HG03175 (cell line): Measurements from ENCODE around the gene NHLRC4.

Source experiments
- ATAC-seq: cut with Tn5 transposase; IDR thresholded peaks from one replicate; pipeline ENCODE4 v1.9.1; 2021; ENCODE audit warnings: mild to moderate bottlenecking, moderate library complexity; ENCODE audit not compliant: unreplicated experiment

NHLRC4 gene

GRCh38 chr16:530111-530817 is 36.5 kb upstream of the NHLRC4 start:
- no peak for ATAC-seq

GRCh38 chr16:531494-532125 is 35.2 kb upstream of the NHLRC4 start:
- no peak for ATAC-seq

DNA sequence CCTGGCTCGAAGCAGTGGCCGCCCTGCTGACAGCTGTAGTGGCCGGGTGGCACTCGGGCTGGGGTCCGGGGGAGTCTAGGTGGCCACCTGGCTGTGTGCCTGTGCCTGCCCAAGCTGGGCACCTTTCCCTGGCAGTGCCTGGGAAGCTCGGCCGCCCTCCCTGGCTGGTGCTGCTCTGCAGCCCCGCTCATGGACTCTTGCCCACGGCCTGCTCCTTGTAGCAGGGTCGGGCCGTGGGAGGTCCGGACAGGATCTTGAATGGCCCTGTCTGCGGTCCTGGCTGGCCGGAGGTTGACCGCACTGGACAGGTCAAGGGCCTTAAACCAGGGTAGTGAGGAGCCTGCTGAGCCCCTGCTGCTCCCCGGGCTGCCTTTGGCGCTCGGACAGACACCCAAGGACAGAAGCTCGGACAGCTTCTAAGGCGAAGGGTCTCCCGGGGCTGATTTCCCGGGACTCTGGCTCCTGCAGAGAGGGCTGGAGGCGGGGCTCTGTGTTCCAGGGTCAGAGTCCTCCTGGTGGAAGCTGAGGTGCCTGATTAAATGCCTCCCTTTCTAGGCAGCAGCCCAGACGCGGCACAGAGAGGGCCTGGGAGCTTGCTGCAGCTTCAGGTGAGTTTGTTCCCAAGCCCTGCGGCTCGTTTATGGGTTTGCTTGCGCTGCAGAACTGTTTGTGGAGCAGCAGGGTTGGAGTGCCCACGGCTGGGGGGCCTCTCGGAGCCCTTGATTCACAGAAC is 33.2 kb upstream of the NHLRC4 start:
- ATAC-seq: no peak

DNA sequence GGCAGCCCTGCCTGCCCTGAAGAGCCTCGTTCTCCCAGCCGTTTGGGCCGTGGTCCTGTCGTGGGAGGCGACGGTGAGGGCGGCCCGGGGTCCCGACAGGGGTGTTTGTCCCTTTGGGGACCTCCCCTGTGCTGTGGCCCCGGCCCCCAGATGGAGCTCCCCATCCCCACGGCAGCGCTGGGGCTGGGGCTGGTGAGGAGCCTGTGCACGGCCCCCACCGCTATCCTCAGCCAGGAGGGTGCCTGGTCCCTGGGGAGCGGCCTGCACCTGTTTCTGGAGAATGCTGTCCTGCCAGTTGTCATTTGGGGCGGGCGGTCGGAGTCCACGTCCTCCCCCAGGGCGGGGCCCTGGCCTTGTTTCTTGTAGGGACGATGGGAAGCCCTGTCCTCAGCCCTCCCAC is 32.7 kb upstream of the NHLRC4 start:
- no peak for ATAC-seq

GRCh38 chr16:534856-535445 is 31.9 kb upstream of the NHLRC4 start:
- ATAC-seq: no peak

DNA sequence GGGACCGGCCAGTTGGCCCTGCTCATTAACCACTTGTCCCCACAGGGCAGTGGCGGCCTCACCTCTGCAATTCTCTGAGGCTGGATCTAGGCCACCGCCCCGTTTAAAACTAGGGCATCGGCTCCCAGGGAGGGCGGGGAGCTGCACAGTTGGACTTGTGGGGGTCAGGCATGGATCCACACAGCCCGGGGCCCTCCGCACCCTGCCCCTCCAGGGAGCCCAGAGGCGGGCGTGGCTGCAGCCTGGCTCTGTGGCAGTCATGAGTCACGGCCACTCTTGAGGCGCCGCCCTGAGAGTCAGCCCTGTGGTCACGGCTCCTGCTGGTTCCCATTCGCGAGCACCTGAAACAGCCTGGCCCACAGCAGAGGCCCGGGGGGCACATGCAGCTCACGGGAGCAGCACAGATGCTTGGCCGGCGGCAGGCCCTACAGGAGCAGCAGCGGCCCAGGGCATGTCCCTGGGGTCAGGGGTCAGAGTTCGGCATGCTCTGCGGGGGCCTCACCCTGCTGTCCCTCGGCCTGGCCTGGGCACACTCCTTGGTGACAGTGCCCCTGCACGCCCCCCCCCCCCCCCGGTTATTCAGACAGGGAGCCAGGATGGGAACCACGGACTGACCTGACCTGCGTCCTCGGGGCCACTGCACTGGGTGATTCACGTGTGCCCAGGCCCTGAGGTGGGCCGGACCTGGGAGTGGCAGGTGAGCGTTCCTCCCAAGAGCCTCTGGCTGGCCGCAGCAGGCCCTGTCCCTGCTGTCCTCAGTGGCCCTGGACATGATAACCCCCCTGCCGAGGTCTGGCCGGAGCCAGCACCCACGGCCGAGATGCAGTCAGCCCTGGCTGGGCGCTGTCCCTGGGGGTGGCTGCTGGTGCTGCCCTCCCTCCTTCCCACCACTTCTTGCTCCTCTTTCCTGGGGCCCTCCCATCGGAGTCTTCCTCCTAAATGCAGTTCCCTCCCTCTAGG is 31.1 kb upstream of the NHLRC4 start:
- ATAC-seq: no peak

DNA sequence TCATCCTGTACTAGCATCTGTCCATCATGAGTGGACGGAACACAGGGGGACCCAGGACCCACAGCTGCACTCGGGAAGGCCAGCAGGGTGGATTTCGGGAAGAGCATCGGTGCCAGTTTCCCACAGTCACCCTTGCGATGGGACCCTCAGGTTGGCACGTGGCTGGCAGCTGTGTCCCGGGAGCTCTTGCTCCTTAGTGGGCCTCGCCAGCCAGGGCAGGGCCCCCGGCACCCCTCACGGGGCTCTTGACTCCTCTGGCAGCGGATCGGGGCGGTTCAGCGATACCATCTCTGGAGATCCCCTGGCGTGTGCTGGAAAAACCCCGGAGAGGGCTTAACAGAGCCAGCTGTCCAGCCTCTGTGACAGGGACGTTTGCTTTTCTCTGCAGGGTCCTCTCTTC is 30.1 kb upstream of the NHLRC4 start:
- no peak for ATAC-seq

DNA sequence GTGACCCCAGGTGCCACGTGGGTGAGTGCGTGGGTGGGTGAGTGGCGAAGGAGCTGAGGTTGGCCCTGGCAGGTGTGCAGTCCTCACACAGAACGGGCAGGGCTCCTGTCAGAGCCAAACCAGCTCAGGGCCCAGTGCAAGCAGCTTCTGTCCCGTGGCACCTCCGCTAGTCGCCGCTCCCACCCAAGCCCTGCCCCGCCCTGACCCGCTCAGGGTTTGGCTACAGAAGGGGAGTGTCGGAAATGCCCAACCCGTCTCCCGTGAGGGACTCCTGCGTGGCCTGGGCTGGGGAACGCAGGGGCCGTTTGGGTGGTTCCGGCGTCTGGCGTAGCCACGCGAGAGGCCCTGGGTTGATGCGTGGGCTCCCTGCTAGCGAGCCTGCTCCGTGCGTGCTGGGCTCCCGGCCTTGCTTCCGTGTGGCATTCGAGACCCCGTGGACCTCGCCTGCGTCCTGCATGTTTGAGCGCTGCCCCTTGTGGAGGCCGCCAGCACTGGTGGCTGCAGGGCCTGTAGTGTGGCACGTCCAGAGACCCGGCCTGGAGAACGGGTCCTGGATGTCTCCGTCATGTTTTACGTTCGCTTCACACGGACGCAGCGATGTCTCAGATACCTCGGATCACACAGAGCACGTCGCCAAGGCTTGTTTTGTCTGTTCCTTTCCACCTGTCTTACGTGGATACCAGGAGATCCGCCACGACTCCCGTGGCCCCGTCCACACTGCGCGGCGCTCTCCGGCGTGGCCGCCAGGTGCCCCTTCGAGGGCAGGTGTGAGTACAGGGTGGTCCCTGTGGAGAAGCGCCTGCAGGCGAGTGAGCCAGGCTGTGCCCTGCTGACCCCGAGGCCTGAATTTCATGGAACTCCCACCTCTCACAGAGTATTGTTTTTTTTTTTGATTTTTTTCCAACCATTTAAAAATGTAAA is 29.1 kb upstream of the NHLRC4 start:
- ATAC-seq: no peak

- ATAC-seq: no peak
These were observed 26.8 kb upstream of the NHLRC4 start for GRCh38 chr16:539901-540530.

- no peak for ATAC-seq
These were observed 26.0 kb upstream of the NHLRC4 start for GRCh38 chr16:540645-541340.

GRCh38 chr16:543301-544164 is 23.3 kb upstream of the NHLRC4 start:
- no peak for ATAC-seq

GRCh38 chr16:544517-544916 is 22.3 kb upstream of the NHLRC4 start:
- ATAC-seq: no peak

- ATAC-seq: no peak
These were observed 19.7 kb upstream of the NHLRC4 start for GRCh38 chr16:546909-547770.

DNA sequence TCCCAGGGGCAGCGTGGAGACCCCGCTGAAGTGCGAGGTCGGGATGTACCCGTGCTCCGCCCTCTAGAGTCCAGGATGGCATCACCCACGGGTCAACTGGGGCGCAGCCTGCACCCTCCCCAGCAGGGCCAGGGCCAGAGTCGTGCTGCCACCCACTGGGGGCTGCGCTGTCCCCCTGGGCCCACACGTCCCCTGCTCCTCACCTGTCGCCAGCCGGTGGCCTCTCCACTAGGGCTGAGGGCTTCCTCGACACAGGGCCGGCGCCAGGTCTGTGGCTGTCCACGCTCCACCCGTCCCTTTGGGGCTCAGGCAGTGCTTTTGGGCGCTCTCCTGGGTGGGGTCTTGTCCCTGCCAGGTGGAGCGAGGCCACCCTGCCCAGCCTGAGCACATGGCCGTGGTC is 18.2 kb upstream of the NHLRC4 start:
- no peak for ATAC-seq

GRCh38 chr16:549544-550263 is 17.1 kb upstream of the NHLRC4 start:
- ATAC-seq: no peak

DNA sequence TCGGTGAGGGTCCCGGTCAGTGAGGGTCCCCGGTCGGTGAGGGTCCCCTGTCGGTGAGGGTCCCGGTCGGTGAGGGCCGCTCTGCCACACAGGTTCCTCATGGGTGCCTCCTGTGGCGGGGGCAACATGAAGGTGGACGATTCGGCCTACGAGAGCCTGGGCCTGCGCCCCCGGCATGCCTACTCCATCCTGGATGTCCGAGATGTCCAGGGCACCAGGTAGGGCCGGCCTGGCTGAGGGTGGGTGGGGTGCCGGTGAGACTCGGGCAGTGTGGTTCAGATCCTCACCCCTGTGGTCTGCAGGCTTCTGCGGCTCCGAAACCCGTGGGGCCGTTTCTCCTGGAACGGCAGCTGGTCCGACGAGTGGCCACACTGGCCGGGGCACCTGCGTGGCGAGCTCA is 15.6 kb upstream of the NHLRC4 start:
- ATAC-seq: no peak
